K562 (cell line): ENCODE data around the gene TAT. TPM values are rescaled to one million over a fixed set of nuclear protein-coding genes. Genes with fewer than 3 reads are reported as not detected.
A peak's percentile ranks its signal among the peaks of the same experiment; 100 is the strongest.

Experiments used
- ATAC-seq: fragments of 200-7000 bp; cut with Tn5 transposase; 3 replicates; pipeline ENCODE4 v1.9.1; 2020; ENCODE audit warnings: moderate library complexity
- BruUV-seq: library from RNA; stranded (reverse); fragments of 400-500 nt; replicated peaks from 2 replicates; lab custom pipeline; 2021; lab: Mats Ljungman, UMichigan
- CTCF ChIA-PET: fragments of 300-600 bp; formaldehyde crosslinking; extraction: SDS; loops from one replicate; lab custom pipeline; 2021; ENCODE audit warnings: low intra/inter-chr PET ratio; lab: Yijun Ruan, JAX
- POLR2A ChIA-PET: fragments of 300-600, 350-650 bp; sonication (Branson Sonifier 250); formaldehyde crosslinking; extraction: SDS; loops from one replicate; lab custom pipeline; 2021; ENCODE audit warnings: antibody characterized with exemption, inconsistent platforms; lab: Yijun Ruan, JAX
- DNase-seq, 4 experiments: peaks; one replicate each; pipeline versions ENCODE4 v3.0.0 to v3.0.0-alpha.2; 2011 to 2018; ENCODE audit warnings: low spot score in 3 of 4, mixed read lengths in 3 of 4; ENCODE audit errors: extremely low read depth in 1 of 4
- FAIRE-seq: peaks from 2 replicates; lab custom pipeline; 2011; peaks lifted over from hg19 to GRCh38; lab: Jason Lieb, UNC
- H2AFZ ChIP-seq: 2 replicates; pipeline ENCODE4 v1.6.0; 2011; ENCODE audit warnings: low read depth, low read length, control low read depth, inconsistent platforms
- H3K27ac ChIP-seq: fragments of 200-600 bp; 3 replicates; pipeline ENCODE4 v1.8.0; 2011; ENCODE audit warnings: low read depth, mild to moderate bottlenecking, control low read depth, inconsistent platforms, low read length, moderate library complexity, mixed read lengths; ENCODE audit errors: extremely low read depth
- H3K27me3 ChIP-seq, 2 experiments: fragments of 300-600 bp in 1 of 2; 2 replicates in 1 of 2; 3 replicates in 1 of 2; pipeline versions ENCODE4 v1.6.0 to v1.8.0; 2011; ENCODE audit warnings: inconsistent platforms in 2 of 2, low read length in 2 of 2, mild to moderate bottlenecking in 1 of 2, mixed read lengths in 1 of 2, moderate library complexity in 1 of 2; ENCODE audit not compliant: control insufficient read depth in 2 of 2, insufficient read depth in 2 of 2
- H3K36me3 ChIP-seq: fragments of 300-600 bp; 3 replicates; pipeline ENCODE4 v1.8.0; 2011; ENCODE audit warnings: mild to moderate bottlenecking, low read length, inconsistent platforms; ENCODE audit not compliant: control insufficient read depth, insufficient read depth
- H3K4me1 ChIP-seq, 2 experiments: fragments of 200-600 bp in 1 of 2; replicated peaks in 1 of 2; 2 replicates in 1 of 2; 3 replicates in 1 of 2; pipeline versions ENCODE4 v1.5.1 to v1.8.0; 2011; ENCODE audit warnings: inconsistent platforms in 2 of 2, low read length in 2 of 2, mild to moderate bottlenecking in 1 of 2, mixed read lengths in 1 of 2, moderate library complexity in 1 of 2; ENCODE audit not compliant: control insufficient read depth in 2 of 2, insufficient read depth in 2 of 2
- H3K4me2 ChIP-seq: 2 replicates; pipeline ENCODE4 v1.6.1; 2011; ENCODE audit warnings: low read length, control low read depth, inconsistent platforms, mixed read lengths; ENCODE audit not compliant: insufficient read depth
- H3K4me3 ChIP-seq: fragments of 200-600 bp; sonication (generic), shearing (Covaris generic); 2 replicates; pipeline ENCODE4 v1.5.1; 2016; ENCODE audit warnings: control low read depth, inconsistent platforms
- H3K79me2 ChIP-seq: fragments of 200-600 bp; 3 replicates; pipeline ENCODE4 v1.8.0; 2011; ENCODE audit warnings: low read length, inconsistent platforms; ENCODE audit not compliant: control insufficient read depth, insufficient read depth
- H3K9ac ChIP-seq, 2 experiments: 2 replicates each; pipeline versions ENCODE4 v1.6.0 to v1.6.1; 2011; ENCODE audit warnings: low read depth in 2 of 2, low read length in 2 of 2, control low read depth in 1 of 2, inconsistent platforms in 1 of 2, mild to moderate bottlenecking in 1 of 2, mixed read lengths in 1 of 2; ENCODE audit not compliant: insufficient read depth in 1 of 2
- H3K9me1 ChIP-seq: one replicate; pipeline ENCODE4 v1.6.0; 2011; ENCODE audit warnings: inconsistent platforms, mild to moderate bottlenecking, low read length, moderate library complexity; ENCODE audit not compliant: control insufficient read depth, insufficient read depth
- H3K9me3 ChIP-seq: replicated peaks from 2 replicates; pipeline ENCODE4 v1.5.1; 2011; ENCODE audit warnings: low read depth, low read length, inconsistent platforms; ENCODE audit not compliant: control insufficient read depth, insufficient read depth
- H4K20me1 ChIP-seq: replicated peaks from 2 replicates; pipeline ENCODE4 v1.6.1; 2011; ENCODE audit warnings: low read length, inconsistent platforms, mixed read lengths; ENCODE audit not compliant: control insufficient read depth, insufficient read depth
- PCBP2 ChIP-seq: fragments of 200-400 bp; formaldehyde crosslinking; IDR thresholded peaks from 2 replicates; pipeline ENCODE4 v1.6.1; 2018; ENCODE audit warnings: low read length, low read depth, mild to moderate bottlenecking, moderate library complexity; ENCODE audit not compliant: poor library complexity, severe bottlenecking
- PRDM10 ChIP-seq: fragments of 450-650 bp; IDR thresholded peaks from 2 replicates; pipeline ENCODE4 v1.6.1; 2018; ENCODE audit not compliant: partially characterized antibody
- WGBS: fragments of 100-300 bp; shearing (Covaris generic); methylation state at CpG from one replicate; pipeline ENCODE4 v1.1.6; 2016; ENCODE audit warnings: low coverage, mixed read lengths; ENCODE audit not compliant: insufficient coverage; ENCODE audit errors: missing lambda C conversion rate; 5-methylcytosine and 5-hydroxymethylcytosine counted together
- in situ Hi-C: fragments of 300-500 bp; cut with MboI; formaldehyde crosslinking; loops from 4 replicates; pipeline ENCODE4 v1.15.0; 2018; ENCODE audit warnings: inconsistent platforms, mixed read lengths
- intact Hi-C: fragments of 100-400 bp; cut with micrococcal nuclease; formaldehyde crosslinking; loops from 2 replicates; pipeline ENCODE4 v1.14.2; 2022
- polyA plus RNA-seq, 8 experiments: library from polyadenylated mRNA; depleted of rRNA in 4 of 8; stranded (reverse) in 5 of 8; unstranded in 3 of 8; fragments of >200 nt; fragmentation: Nextera tagmentation in 2 of 8; fragmentation: Illumina TruSeq in 1 of 8; extraction: Ambion mirVana in 2 of 8; extraction: Trizol in 1 of 8; gene quantifications; 2 replicates each; pipeline versions ENCODE4 v1.2.1 to v1.2.3, GENCODE V29; 2011 to 2014; ENCODE audit warnings: inconsistent platforms in 1 of 8, missing spikeins in 1 of 8
- total RNA-seq, 7 experiments: library from RNA; depleted of rRNA in 6 of 7; stranded (reverse); fragments of >200 nt in 6 of 7; fragmentation: Illumina TruSeq in 2 of 7; extraction: Trizol in 2 of 7; gene quantifications; 2 replicates each; pipeline versions ENCODE4 v1.2.1 to v1.2.3, GENCODE V29; 2011 to 2021; ENCODE audit warnings: low replicate concordance in 1 of 7

The TAT gene
- total and polyA plus RNA-seq, 9 of the 15 experiments (the other 6 are each of a cell fraction or from before 2014, with no cell fraction given) = 0.04 to 0.24 (median 0.04) TPM; not detected in 6

- in situ Hi-C loops = no loop called here
- TF ChIP-seq PRDM10 = peak; percentile 18
- TF ChIP-seq PCBP2 = no peak
- no peak for ATAC-seq
- Histone ChIP-seq H3K4me2 (no peak overlapping the region), H3K27me3 (peaks cover 16 to 17% of the 10 kb centered on the region in 2 experiments; a peak in 4 of 5 replicates), H3K9me3 (no peaks in the 10 kb centered on the region), H4K20me1 (no peaks in the 10 kb centered on the region), H3K9me1 (no peaks in the 10 kb centered on the region), H2AFZ (no peak overlapping the region), H3K36me3 (no peaks in the 10 kb centered on the region), H3K79me2 (no peaks in the 10 kb centered on the region), H3K9ac (no peak overlapping the region), H3K4me3 (no peak overlapping the region), H3K27ac (no peak overlapping the region), H3K4me1 (peaks cover 5 to 15% of the 10 kb centered on the region in 2 experiments; a peak in 4 of 5 replicates)
- ChIA-PET POLR2A (interaction anchor here (0.7 to 1.4 kb wide), 2 partner anchors 12 to 43 kb away, joined by 3 to 4 read pairs; no protein-coding TSS in a partner anchor), CTCF (no interaction called here)
- DNase-seq = no peak
- 5% methylated on average over 4 of the region's 4 CpGs for WGBS
- no peak for FAIRE-seq
- BruUV-seq = no TSS peak
- intact Hi-C loops = no loop called here
These were observed 8.3 kb downstream of the TAT start for GRCh38 chr16:71568551-71568950.
